Uterus (tissue), 2 donors: ENCODE results near the gene TMEM106C.
"Not testable (repeated sequence)": the region's sequence is repeated elsewhere in the genome, so short reads cannot be mapped to it uniquely, and the experiment has no call there.

Experiments
- POLR2A ChIP-seq, 2 donors: fragments of 450-650 bp; IDR thresholded peaks; one replicate each; pipeline ENCODE4 v1.6.1; 2016; ENCODE audit warnings: antibody characterized with exemption in 2 of 2, mild to moderate bottlenecking in 1 of 2, moderate library complexity in 1 of 2
- TF ChIP-seq, protein P1 (sequence below), 4 experiments: fragments of 200-600 bp in 2 of 4; fragments of 450-650 bp in 2 of 4; sonication (generic) in 2 of 4; IDR thresholded peaks; one replicate each; pipeline ENCODE4 v1.5.1; 2016 to 2019; ENCODE audit warnings: antibody characterized with exemption in 4 of 4, mild to moderate bottlenecking in 2 of 4, moderate library complexity in 1 of 4

DNA sequence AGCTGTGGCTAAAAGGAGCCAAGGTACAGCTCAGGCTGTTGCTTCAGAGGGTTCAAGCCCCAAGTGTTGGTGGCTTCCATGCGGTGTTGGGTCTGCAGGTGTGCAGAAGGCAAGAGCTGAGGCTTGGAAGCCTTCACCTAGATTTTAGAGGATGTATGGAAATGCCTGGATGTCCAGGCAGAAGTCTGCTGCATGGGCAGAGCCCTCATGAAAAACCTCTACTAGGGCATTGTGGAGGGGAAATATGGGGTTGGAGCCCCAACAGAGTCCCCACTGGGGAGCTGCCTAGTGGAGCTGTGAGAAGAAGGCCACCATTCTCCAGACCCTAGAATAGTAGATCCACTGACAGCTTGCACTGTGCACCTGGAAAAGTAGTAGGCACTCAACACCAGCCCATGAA is 5.7 kb upstream of the TMEM106C start:
- TF ChIP-seq, protein P1, sequence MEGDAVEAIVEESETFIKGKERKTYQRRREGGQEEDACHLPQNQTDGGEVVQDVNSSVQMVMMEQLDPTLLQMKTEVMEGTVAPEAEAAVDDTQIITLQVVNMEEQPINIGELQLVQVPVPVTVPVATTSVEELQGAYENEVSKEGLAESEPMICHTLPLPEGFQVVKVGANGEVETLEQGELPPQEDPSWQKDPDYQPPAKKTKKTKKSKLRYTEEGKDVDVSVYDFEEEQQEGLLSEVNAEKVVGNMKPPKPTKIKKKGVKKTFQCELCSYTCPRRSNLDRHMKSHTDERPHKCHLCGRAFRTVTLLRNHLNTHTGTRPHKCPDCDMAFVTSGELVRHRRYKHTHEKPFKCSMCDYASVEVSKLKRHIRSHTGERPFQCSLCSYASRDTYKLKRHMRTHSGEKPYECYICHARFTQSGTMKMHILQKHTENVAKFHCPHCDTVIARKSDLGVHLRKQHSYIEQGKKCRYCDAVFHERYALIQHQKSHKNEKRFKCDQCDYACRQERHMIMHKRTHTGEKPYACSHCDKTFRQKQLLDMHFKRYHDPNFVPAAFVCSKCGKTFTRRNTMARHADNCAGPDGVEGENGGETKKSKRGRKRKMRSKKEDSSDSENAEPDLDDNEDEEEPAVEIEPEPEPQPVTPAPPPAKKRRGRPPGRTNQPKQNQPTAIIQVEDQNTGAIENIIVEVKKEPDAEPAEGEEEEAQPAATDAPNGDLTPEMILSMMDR (IDR thresholded peaks at IDR 0.05): not testable (repeated sequence)
- TF ChIP-seq POLR2A (IDR thresholded peaks at IDR 0.05): not testable (repeated sequence)
